NT2/D1 (cell line): ENCODE data around the gene RPL23.

Experiments
- DNase-seq: peaks from one replicate; pipeline ENCODE4 v3.0.0-alpha.2; 2011; ENCODE audit warnings: low read depth, low spot score
- H3K27me3 ChIP-seq: 2 replicates; pipeline ENCODE4 v1.6.0; 2011; ENCODE audit warnings: mild to moderate bottlenecking; ENCODE audit not compliant: insufficient read length, insufficient read depth
- H3K36me3 ChIP-seq: 2 replicates; pipeline ENCODE4 v1.6.1; 2011; ENCODE audit warnings: mild to moderate bottlenecking, low read length, mixed read lengths; ENCODE audit not compliant: insufficient read depth, insufficient read length
- H3K4me1 ChIP-seq: 2 replicates; pipeline ENCODE4 v1.5.1; 2011; ENCODE audit not compliant: insufficient read depth, insufficient read length
- H3K4me3 ChIP-seq: 2 replicates; pipeline ENCODE4 v1.5.1; 2011; ENCODE audit warnings: low read depth; ENCODE audit not compliant: insufficient read length
- H3K9ac ChIP-seq: 2 replicates; pipeline ENCODE4 v1.6.0; 2011; ENCODE audit warnings: low read depth; ENCODE audit not compliant: insufficient read length
- H3K9me3 ChIP-seq: 2 replicates; pipeline ENCODE4 v1.5.1; 2011; ENCODE audit warnings: mild to moderate bottlenecking, low read length; ENCODE audit not compliant: insufficient read depth
- SUZ12 ChIP-seq: IDR thresholded peaks from 2 replicates; pipeline ENCODE4 v1.6.1; 2011; ENCODE audit not compliant: insufficient read length, insufficient read depth; ENCODE audit errors: extremely low read depth
- YY1 ChIP-seq: IDR thresholded peaks from 2 replicates; pipeline ENCODE4 v1.6.1; 2011; ENCODE audit not compliant: insufficient read length, insufficient read depth
- ZNF274 ChIP-seq: IDR thresholded peaks from 2 replicates; pipeline ENCODE4 v1.6.1; 2011; ENCODE audit warnings: mild to moderate bottlenecking, low read depth, low read length

RPL23 gene

DNA sequence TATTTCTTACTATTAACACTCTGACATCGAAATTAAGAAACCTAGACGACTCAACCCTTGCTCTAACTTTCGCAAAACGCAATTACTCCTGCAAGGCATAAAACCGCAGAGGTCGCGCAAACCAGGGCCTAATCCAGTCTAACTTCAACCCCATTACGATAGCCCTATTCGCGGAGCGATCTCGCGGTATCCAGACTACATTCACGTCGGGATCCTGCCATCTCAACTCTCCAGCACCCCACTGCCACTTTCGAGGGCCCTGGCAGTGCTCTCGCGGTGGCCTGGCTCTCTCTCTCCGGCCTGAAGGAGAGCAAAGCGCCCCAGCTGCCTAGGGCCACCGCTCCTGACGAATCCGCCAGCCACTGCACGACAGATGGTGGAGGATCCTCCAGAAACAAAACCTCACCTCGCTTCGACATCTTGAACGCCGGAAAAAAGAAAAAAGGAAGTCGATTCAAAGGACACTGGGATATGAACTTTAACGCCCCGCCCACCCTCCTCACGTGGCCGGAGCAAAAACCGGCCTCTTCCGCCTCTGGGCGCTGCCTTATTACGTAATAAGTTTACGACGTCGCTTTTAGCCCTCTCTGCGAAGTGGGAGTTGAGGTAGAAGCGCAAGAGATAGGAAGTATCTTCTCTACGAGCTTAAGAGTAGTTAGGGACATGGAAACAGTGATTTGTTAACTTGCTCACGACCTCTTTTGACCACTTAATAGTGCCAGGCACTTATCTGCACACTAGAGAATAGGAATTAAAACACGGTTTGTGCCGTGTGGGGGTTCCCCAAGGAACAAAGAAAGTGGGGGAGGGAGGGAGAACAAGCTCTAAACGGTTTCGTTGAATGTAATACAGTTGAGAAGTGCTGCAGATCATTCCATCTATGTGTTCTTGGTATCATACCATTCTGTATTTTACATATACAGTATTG, at the start of gene RPL23:
Gene RPL23, minus strand, starts transcription at position 430 of the 928 bp plus-strand sequence. Its CDS starts 11 bp downstream, at position 419.
- Histone ChIP-seq H3K9ac (peak within 1 kb of the TSS; percentile 96), H3K36me3 (peaks cover 48% of the 10 kb centered on the region), H3K4me3 (peak within 1 kb of the TSS; percentile 96), H3K4me1 (peaks cover 2% of the 10 kb centered on the region), H3K27me3 (no peaks in the 10 kb centered on the region), H3K9me3 (no peaks in the 10 kb centered on the region)
- TF ChIP-seq YY1 = peak; percentile 38
- no peak for TF ChIP-seq SUZ12
- DNase-seq = peak; percentile 89

DNA sequence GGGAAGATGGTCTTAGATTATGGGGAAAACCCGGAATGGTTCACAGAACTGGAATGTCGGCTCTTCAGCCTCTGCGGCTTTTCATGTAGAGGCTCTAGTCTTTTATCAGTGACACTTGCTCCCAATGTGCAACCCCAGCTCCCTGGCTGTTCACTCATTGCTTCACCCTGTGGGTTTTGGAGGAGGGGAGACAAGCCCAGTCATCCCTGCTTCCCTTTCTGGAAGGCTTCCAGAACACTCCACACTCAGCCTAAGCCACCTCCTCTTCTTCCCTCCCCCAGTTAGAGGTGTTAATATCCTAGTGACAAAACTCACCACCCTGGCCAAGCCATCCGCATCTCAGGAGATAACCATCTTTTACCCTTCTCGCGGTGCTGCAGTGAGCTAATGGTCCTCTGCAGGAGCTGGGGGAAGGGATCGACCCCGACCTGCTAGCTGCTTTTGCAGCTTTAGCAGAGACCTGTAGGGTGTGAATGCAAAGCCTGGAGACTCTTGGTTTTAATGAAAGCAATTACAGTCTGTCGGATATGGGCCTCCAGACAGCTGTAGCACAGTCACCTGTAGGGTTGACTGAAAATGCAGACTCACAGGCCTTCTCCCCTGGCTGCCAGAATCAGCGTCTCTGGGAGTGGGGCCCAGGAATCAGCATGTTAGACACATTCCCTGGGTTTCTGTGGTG, 47.6 kb upstream of the RPL23 start:
- H3K36me3 ChIP-seq = peaks cover 77% of the 10 kb centered on the region
- H3K9ac ChIP-seq = peak overlapping the region; percentile 25
- no peak for DNase-seq

DNA sequence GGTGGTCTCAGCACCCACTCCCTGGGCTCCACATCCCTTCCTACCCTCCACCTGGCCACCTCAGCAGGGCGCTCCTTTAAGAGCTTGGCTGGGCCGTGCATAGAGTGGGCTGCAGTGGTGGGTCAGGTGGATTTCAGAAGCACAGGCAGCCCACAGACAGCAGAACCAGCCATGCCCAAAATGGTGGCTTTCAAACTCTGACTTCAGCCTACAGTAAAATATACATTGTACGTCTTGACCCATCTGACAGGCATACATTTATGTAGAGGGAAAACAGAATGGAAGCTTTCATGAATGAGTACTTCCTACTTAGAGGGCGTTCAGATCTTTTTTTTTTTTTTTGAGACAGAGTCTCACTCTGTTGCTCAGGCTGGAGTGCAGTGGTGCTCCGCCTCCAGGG, 45.9 kb upstream of the RPL23 start:
- TF ChIP-seq SUZ12 (no peak), YY1 (no peak), ZNF274 (no peak)
- Histone ChIP-seq H3K4me3 (no peak overlapping the region), H3K27me3 (no peaks in the 10 kb centered on the region), H3K4me1 (peaks cover 39% of the 10 kb centered on the region), H3K9ac (no peak overlapping the region), H3K36me3 (peaks cover 80% of the 10 kb centered on the region), H3K9me3 (no peaks in the 10 kb centered on the region)
- DNase-seq = no peak

More for the DNA sequence above, 47.6 kb upstream of the RPL23 start:
- Histone ChIP-seq H3K27me3 (no peaks in the 10 kb centered on the region), H3K4me1 (peaks cover 38% of the 10 kb centered on the region), H3K4me3 (no peak overlapping the region), H3K9me3 (no peaks in the 10 kb centered on the region)
- TF ChIP-seq ZNF274 = no peak
- TF ChIP-seq YY1 = no peak
- no peak for TF ChIP-seq SUZ12

DNA sequence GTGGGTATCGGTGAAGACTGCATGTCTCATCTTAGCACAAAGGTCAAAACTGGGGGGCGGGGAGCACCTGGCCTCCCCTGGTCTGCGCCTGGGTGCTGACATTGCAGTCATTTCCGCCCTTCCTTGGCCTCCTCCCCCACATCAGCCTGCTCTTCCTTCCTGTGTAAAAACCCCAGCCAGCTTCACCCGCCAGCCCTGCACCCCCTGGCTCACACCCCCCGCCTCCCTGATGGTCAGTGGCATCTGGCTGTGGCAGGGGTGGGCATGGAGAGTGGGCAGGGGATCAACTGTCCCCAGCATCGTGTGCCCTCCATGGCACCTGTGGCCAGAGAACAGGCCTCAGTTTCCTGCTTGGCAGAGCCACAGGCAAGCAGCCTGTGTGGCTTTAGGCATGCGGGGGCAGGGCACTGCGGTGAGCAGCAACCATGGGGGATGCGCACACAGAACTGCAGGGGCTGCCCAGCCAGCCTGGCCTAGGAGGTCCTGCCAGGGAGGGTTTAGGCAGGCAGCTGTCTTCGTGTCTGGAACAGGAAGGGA, 45.4 kb upstream of the RPL23 start:
- Histone ChIP-seq H3K27me3 (no peaks in the 10 kb centered on the region), H3K4me3 (no peak overlapping the region), H3K4me1 (peaks cover 39% of the 10 kb centered on the region), H3K9ac (peak overlapping the region; percentile 53), H3K36me3 (peaks cover 83% of the 10 kb centered on the region), H3K9me3 (no peaks in the 10 kb centered on the region)
- no peak for DNase-seq
- TF ChIP-seq SUZ12 = no peak
- TF ChIP-seq ZNF274 = no peak
- TF ChIP-seq YY1 = no peak

DNA sequence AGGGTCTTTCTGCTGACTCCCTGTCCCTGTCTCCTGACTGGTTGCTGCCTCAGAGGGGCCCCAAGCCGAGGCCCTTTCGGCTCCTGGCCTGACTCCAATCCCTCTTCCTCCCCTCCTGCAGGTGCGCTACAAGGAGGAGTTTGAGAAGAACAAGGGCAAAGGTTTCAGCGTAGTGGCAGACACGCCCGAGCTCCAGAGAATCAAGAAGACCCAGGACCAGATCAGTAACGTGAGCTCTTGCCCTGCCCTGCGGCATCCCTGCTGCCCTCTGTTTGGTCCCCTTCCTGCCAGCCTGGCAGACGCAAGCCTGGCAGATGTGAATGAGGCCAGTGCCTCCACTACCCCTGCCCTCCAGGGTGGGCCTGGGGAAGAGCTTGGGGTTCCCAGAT, 44.8 kb upstream of the RPL23 start:
- H3K4me1 ChIP-seq = peaks cover 39% of the 10 kb centered on the region
- no peak overlapping the region for H3K4me3 ChIP-seq

DNA sequence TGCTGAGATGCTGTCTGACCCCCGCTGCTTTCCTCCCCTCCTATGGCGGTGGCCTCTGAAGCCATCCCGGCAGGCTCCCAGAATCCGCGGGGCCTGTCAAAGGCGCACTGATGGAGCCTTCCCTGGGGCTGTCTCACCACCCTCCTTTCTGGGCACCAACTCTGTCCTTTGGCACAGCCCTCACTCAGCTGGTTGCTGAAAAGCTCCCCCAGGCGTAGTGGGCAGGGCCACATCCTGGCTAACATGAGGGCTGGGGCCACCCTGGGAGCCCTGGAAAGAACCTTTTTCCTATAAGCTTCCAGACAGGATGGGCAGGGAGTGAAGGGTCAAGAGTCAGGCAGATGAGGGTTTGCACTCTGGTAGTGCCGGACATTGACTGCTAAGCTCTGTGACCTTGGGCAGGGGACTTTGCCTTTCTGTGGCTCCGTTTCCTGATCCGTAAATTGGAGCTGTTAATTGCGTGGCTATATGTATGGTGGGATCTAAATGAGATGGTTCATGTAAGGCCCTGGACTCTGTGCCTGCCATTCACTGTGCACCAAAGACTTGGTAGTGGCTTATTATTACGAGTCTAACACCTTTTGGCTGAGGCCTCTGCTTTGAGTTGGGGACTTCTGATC, 44.3 kb upstream of the RPL23 start:
- no peak for DNase-seq
- TF ChIP-seq SUZ12 = no peak
- TF ChIP-seq YY1 = no peak
- no peak for TF ChIP-seq ZNF274
- H3K36me3 ChIP-seq = peaks cover 77% of the 10 kb centered on the region
- no peak overlapping the region for H3K4me3 ChIP-seq
- peaks cover 44% of the 10 kb centered on the region for H3K4me1 ChIP-seq
- no peaks in the 10 kb centered on the region for H3K9me3 ChIP-seq
- H3K9ac ChIP-seq = peak overlapping the region; percentile 6
- H3K27me3 ChIP-seq = no peaks in the 10 kb centered on the region

More for the DNA sequence above, 44.8 kb upstream of the RPL23 start:
- H3K27me3 ChIP-seq = no peaks in the 10 kb centered on the region
- peaks cover 78% of the 10 kb centered on the region for H3K36me3 ChIP-seq
- TF ChIP-seq SUZ12 = no peak
- DNase-seq = no peak
- no peaks in the 10 kb centered on the region for H3K9me3 ChIP-seq
- no peak overlapping the region for H3K9ac ChIP-seq

DNA sequence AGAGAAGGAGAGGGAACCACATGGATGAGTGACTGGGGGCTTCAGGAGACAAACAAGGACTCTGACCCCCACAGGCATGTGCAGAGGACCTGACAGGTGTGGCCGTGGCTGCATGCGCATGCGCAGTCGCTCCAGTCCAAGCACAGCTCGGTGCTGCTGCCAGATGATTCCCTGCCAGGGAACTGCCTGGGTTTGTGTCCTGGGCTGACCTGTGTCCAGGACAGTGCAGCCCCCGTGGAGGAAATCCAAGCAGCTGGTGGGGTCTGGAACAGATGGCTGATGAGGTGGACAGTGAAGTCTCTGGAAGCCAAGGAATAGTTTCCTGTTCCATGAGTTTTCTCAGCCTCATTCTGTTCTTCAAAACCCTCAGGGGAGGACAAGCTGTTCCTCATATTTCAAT, 43.7 kb upstream of the RPL23 start:
- Histone ChIP-seq H3K36me3 (peaks cover 80% of the 10 kb centered on the region), H3K4me1 (peaks cover 45% of the 10 kb centered on the region), H3K27me3 (no peaks in the 10 kb centered on the region), H3K9ac (no peak overlapping the region), H3K4me3 (no peak overlapping the region), H3K9me3 (no peaks in the 10 kb centered on the region)
- no peak for DNase-seq
- TF ChIP-seq ZNF274 (no peak), YY1 (no peak), SUZ12 (no peak)
